Glutamatergic neuron (in vitro differentiated cells): Measurements from ENCODE around the gene DCST1. TPM values are rescaled to one million over a fixed set of nuclear protein-coding genes. Genes with fewer than 3 reads are reported as not detected.

ENCODE experiments used
- DNase-seq: peaks from one replicate; pipeline ENCODE4 v3.0.0; 2022
- H3K27ac Mint-ChIP-seq: one replicate; pipeline ENCODE4 v1.8.0; 2020; ENCODE audit warnings: mild to moderate bottlenecking, mixed read lengths, inconsistent platforms; ENCODE audit not compliant: unreplicated experiment
- H3K27me3 Mint-ChIP-seq: one replicate; pipeline ENCODE4 v1.8.0; 2020; ENCODE audit warnings: mild to moderate bottlenecking, moderate library complexity, mixed read lengths, inconsistent platforms; ENCODE audit not compliant: unreplicated experiment
- H3K36me3 Mint-ChIP-seq: one replicate; pipeline ENCODE4 v1.8.0; 2020; ENCODE audit warnings: mild to moderate bottlenecking, mixed read lengths, inconsistent platforms; ENCODE audit not compliant: unreplicated experiment
- H3K4me1 Mint-ChIP-seq: one replicate; pipeline ENCODE4 v1.8.0; 2020; ENCODE audit warnings: mild to moderate bottlenecking, low read depth, mixed read lengths, inconsistent platforms; ENCODE audit not compliant: unreplicated experiment
- H3K4me3 Mint-ChIP-seq: one replicate; pipeline ENCODE4 v1.8.0; 2020; ENCODE audit warnings: mild to moderate bottlenecking, mixed read lengths, inconsistent platforms; ENCODE audit not compliant: unreplicated experiment
- H3K9me3 Mint-ChIP-seq: one replicate; pipeline ENCODE4 v1.8.0; 2020; ENCODE audit warnings: mild to moderate bottlenecking, moderate library complexity, mixed read lengths, inconsistent platforms; ENCODE audit not compliant: unreplicated experiment
- CTCF ChIP-seq: fragments of 200-600 bp; sonication (generic); IDR thresholded peaks from one replicate; pipeline ENCODE4 v1.5.0; 2021; ENCODE audit not compliant: partially characterized antibody, unreplicated experiment
- total RNA-seq: library from RNA; stranded (reverse); fragmentation: NEBNext Ultra II Directional; extraction: Animal tissue kit (Norgen Biotek cat#: 25700); gene quantifications from one replicate; pipeline ENCODE4 v1.2.1, GENCODE V29; 2021; ENCODE audit not compliant: unreplicated experiment

Gene DCST1
- total RNA-seq, 1 donor from 2014 or later: not detected

GRCh38 chr1:155052439-155053395, 19.1 kb downstream of the DCST1 start:
- TF ChIP-seq CTCF: no peak
- Mint-ChIP-seq H3K9me3 (no peaks in the 10 kb centered on the region), H3K27ac (no peak overlapping the region), H3K27me3 (peaks cover 6% of the 10 kb centered on the region), H3K4me1 (peaks cover 12% of the 10 kb centered on the region), H3K4me3 (peak overlapping the region; percentile 72), H3K36me3 (no peaks in the 10 kb centered on the region)
- no peak for DNase-seq

- H3K9me3 Mint-ChIP-seq: no peaks in the 10 kb centered on the region
- DNase-seq: no peak
- H3K4me3 Mint-ChIP-seq: no peak overlapping the region
- no peak overlapping the region for H3K27ac Mint-ChIP-seq
- no peaks in the 10 kb centered on the region for H3K36me3 Mint-ChIP-seq
- H3K27me3 Mint-ChIP-seq: peaks cover 4% of the 10 kb centered on the region
- peaks cover 12% of the 10 kb centered on the region for H3K4me1 Mint-ChIP-seq
- TF ChIP-seq CTCF: no peak
Measured at GRCh38 chr1:155053531-155054105, 20.0 kb downstream of the DCST1 start.

GRCh38 chr1:155057104-155057503, 23.5 kb downstream of the DCST1 start:
- H3K36me3 Mint-ChIP-seq: no peaks in the 10 kb centered on the region
- H3K27ac Mint-ChIP-seq: no peak overlapping the region
- no peak overlapping the region for H3K4me3 Mint-ChIP-seq
- H3K4me1 Mint-ChIP-seq: peaks cover 5% of the 10 kb centered on the region
- H3K27me3 Mint-ChIP-seq: peaks cover 2% of the 10 kb centered on the region
- no peaks in the 10 kb centered on the region for H3K9me3 Mint-ChIP-seq
- no peak for TF ChIP-seq CTCF
- DNase-seq: no peak

GRCh38 chr1:155057788-155058211, 24.2 kb downstream of the DCST1 start:
- H3K9me3 Mint-ChIP-seq: no peaks in the 10 kb centered on the region
- TF ChIP-seq CTCF: no peak
- H3K27me3 Mint-ChIP-seq: peaks cover 2% of the 10 kb centered on the region
- peaks cover 3% of the 10 kb centered on the region for H3K4me1 Mint-ChIP-seq
- no peak overlapping the region for H3K27ac Mint-ChIP-seq
- H3K36me3 Mint-ChIP-seq: no peaks in the 10 kb centered on the region
- H3K4me3 Mint-ChIP-seq: no peak overlapping the region
- no peak for DNase-seq

- peaks cover 7% of the 10 kb centered on the region for H3K27me3 Mint-ChIP-seq
- H3K36me3 Mint-ChIP-seq: peaks cover 5% of the 10 kb centered on the region
- H3K4me3 Mint-ChIP-seq: no peak overlapping the region
- no peak for DNase-seq
- TF ChIP-seq CTCF: no peak
- peaks cover 5% of the 10 kb centered on the region for H3K9me3 Mint-ChIP-seq
- H3K4me1 Mint-ChIP-seq: peaks cover 12% of the 10 kb centered on the region
- H3K27ac Mint-ChIP-seq: no peak overlapping the region
Measured at GRCh38 chr1:155060736-155061135, 27.1 kb downstream of the DCST1 start.
